Neuronal stem cell (in vitro differentiated cells): ENCODE data around the gene PALM.

Experiments used
- DNase-seq: peaks from one replicate; pipeline ENCODE4 v3.0.0-alpha.2; 2013; ENCODE audit warnings: low spot score
- H2AFZ ChIP-seq: one replicate; pipeline ENCODE4 v1.6.1; 2013; ENCODE audit warnings: mild to moderate bottlenecking, low read length, inconsistent platforms
- H2AK5ac ChIP-seq: 2 replicates; pipeline ENCODE4 v1.6.1; 2013; ENCODE audit warnings: low read depth, mild to moderate bottlenecking, inconsistent platforms, low read length, moderate library complexity, mixed read lengths
- H2BK120ac ChIP-seq: 2 replicates; pipeline ENCODE4 v1.6.1; 2013; ENCODE audit warnings: low read depth, mild to moderate bottlenecking, inconsistent platforms, low read length, moderate library complexity, mixed read lengths
- H2BK12ac ChIP-seq: one replicate; pipeline ENCODE4 v1.6.1; 2013; ENCODE audit warnings: low read length, inconsistent platforms
- H2BK15ac ChIP-seq: 2 replicates; pipeline ENCODE4 v1.6.1; 2013; ENCODE audit warnings: mild to moderate bottlenecking, low read length, inconsistent platforms, mixed read lengths
- H2BK5ac ChIP-seq: one replicate; pipeline ENCODE4 v1.6.1; 2013; ENCODE audit warnings: inconsistent platforms, mild to moderate bottlenecking, low read length, moderate library complexity
- H3K14ac ChIP-seq: one replicate; pipeline ENCODE4 v1.6.1; 2013; ENCODE audit warnings: low read length, inconsistent platforms
- H3K18ac ChIP-seq: 2 replicates; pipeline ENCODE4 v1.6.1; 2013; ENCODE audit warnings: low read length, inconsistent platforms
- H3K23ac ChIP-seq: 2 replicates; pipeline ENCODE4 v1.6.1; 2013; ENCODE audit warnings: low read depth, mild to moderate bottlenecking, mixed read lengths, low read length, inconsistent platforms; ENCODE audit not compliant: poor library complexity
- H3K27ac ChIP-seq: replicated peaks from 3 replicates; pipeline ENCODE4 v1.5.1; 2013; ENCODE audit warnings: low read length, inconsistent platforms
- H3K27me3 ChIP-seq, 3 experiments: 2 replicates each; pipeline ENCODE4 v1.6.1; 2013; ENCODE audit warnings: low read length in 3 of 3, mild to moderate bottlenecking in 2 of 3, inconsistent platforms in 1 of 3, low read depth in 1 of 3, mixed read lengths in 1 of 3, moderate library complexity in 1 of 3; ENCODE audit not compliant: control insufficient read depth in 3 of 3, insufficient read depth in 3 of 3
- H3K36me3 ChIP-seq, 2 donors: replicated peaks in 1 of 2; 2 replicates each; pipeline ENCODE4 v1.6.1; 2013; ENCODE audit warnings: low read length in 2 of 2; ENCODE audit not compliant: control insufficient read depth in 2 of 2, insufficient read depth in 2 of 2
- H3K4ac ChIP-seq: 2 replicates; pipeline ENCODE4 v1.6.1; 2013; ENCODE audit warnings: inconsistent platforms, mild to moderate bottlenecking, low read length, moderate library complexity
- H3K4me1 ChIP-seq, 2 donors: 1 replicate in 1 of 2; 2 replicates in 1 of 2; pipeline ENCODE4 v1.6.1; 2013; ENCODE audit warnings: low read length in 2 of 2, low read depth in 1 of 2; ENCODE audit not compliant: control insufficient read depth in 2 of 2, insufficient read depth in 1 of 2
- H3K4me2 ChIP-seq: one replicate; pipeline ENCODE4 v1.6.1; 2013; ENCODE audit warnings: mild to moderate bottlenecking, low read length, inconsistent platforms; ENCODE audit not compliant: insufficient read depth, poor library complexity, severe bottlenecking
- H3K4me3 ChIP-seq, 2 donors: 2 replicates each; pipeline ENCODE4 v1.5.1; 2013; ENCODE audit warnings: low read length in 2 of 2, mild to moderate bottlenecking in 2 of 2, inconsistent platforms in 1 of 2, moderate library complexity in 1 of 2
- H3K79me1 ChIP-seq: one replicate; pipeline ENCODE4 v1.6.1; 2013; ENCODE audit warnings: low read depth, mild to moderate bottlenecking, inconsistent platforms, low read length, moderate library complexity
- H3K9ac ChIP-seq: one replicate; pipeline ENCODE4 v1.6.1; 2013; ENCODE audit warnings: mild to moderate bottlenecking, low read depth, low read length, inconsistent platforms; ENCODE audit not compliant: poor library complexity
- H3K9me3 ChIP-seq, 2 donors: replicated peaks in 1 of 2; 2 replicates each; pipeline versions ENCODE3 to v1.6.1; 2013; ENCODE audit warnings: low read length in 2 of 2, mild to moderate bottlenecking in 2 of 2, inconsistent platforms in 1 of 2, low read depth in 1 of 2, mixed read lengths in 1 of 2, moderate library complexity in 1 of 2; ENCODE audit not compliant: control insufficient read depth in 2 of 2, insufficient read depth in 1 of 2
- H4K8ac ChIP-seq: one replicate; pipeline ENCODE4 v1.6.1; 2013; ENCODE audit warnings: low read depth, mild to moderate bottlenecking, inconsistent platforms, low read length, moderate library complexity
- H4K91ac ChIP-seq: one replicate; pipeline ENCODE4 v1.6.1; 2013; ENCODE audit warnings: low read length, low read depth, mild to moderate bottlenecking, inconsistent platforms; ENCODE audit not compliant: poor library complexity
- whole genome bisulfite sequencing, 2 donors: extraction: QIAGEN DNeasy Blood & Tissue Kit; methylation state at CpG; one replicate each; pipeline ENCODE4 v1.1.7; 2013; ENCODE audit warnings: missing lambda C conversion rate in 2 of 2, mixed read lengths in 1 of 2; ENCODE audit not compliant: insufficient read length in 2 of 2, insufficient replicate concordance in 1 of 2; ENCODE audit errors: extremely low coverage in 2 of 2; 5-methylcytosine and 5-hydroxymethylcytosine counted together

The PALM gene

DNA sequence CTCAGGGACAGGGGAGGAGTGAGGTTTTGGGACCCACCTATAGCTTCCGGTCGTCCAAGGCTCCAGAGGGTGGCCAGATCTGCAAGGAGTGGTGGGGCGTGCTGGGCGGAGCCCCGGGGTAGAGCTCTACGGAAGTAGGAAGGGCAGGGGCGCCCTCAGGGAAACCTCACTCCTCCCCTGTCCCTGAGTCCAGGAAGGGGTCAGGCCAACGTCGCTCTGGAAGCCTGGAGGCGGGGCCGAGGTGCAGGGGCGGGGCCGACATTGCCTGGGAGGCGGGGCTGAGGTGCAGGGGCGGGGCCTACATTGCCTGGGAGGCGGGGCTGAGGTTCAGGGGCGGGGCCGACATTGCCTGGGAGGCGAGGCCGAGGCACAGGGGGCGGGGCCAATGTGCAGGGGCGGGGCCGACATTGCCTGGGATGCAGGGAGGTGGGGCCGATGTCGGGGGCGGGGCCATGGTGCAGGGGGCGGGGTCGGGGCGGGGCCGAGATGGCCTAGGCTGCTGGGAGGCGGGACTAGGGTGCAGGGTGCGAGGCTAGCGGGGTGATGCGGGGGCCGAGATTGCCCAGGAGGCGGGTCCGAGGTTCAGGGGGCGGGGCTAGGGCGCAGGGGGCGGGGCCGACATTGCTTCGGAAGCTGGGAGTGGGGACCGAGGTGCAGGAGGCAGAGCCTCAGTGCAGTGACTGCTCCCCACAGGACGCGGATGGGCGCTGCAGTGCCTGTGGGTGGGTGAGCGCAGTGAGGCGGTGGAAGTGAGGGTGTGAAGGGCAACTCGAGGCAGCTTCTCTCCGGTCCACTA is 4.9 kb upstream of the PALM start:
- H3K4me3 ChIP-seq = peak overlapping the region in 1 of 2 donors; percentile 66
- H2BK12ac ChIP-seq = no peak overlapping the region
- H2AFZ ChIP-seq = peak overlapping the region; percentile 45
- H2BK15ac ChIP-seq = peak overlapping the region; percentile 33
- peak overlapping the region; percentile 12 for H3K23ac ChIP-seq
- no peak overlapping the region for H3K27ac ChIP-seq
- peak overlapping the region; percentile 46 for H3K9ac ChIP-seq
- peaks cover 0 to 2% of the 10 kb centered on the region in 2 donors for H3K4me1 ChIP-seq
- H3K9me3 ChIP-seq = peaks cover 2 to 3% of the 10 kb centered on the region in 2 donors
- no peak overlapping the region for H3K4me2 ChIP-seq
- no peak overlapping the region for H3K4ac ChIP-seq
- no peak overlapping the region for H3K14ac ChIP-seq
- DNase-seq = peak; percentile 69
- no peaks in the 10 kb centered on the region for H3K36me3 ChIP-seq
- no peak overlapping the region for H2BK5ac ChIP-seq
- no peak overlapping the region for H4K8ac ChIP-seq
- no CpG with 5 or more reads among the region's 50 CpGs for WGBS, 2 donors
- peak overlapping the region; percentile 71 for H3K18ac ChIP-seq
- no peak overlapping the region for H2AK5ac ChIP-seq
- H3K79me1 ChIP-seq = no peaks in the 10 kb centered on the region
- no peak overlapping the region for H4K91ac ChIP-seq
- peaks cover 0 to 6% (median 5%) of the 10 kb centered on the region in 3 experiments for H3K27me3 ChIP-seq
- H2BK120ac ChIP-seq = no peak overlapping the region

- H2AK5ac ChIP-seq = no peak overlapping the region
- no peak overlapping the region for H4K91ac ChIP-seq
- peak overlapping the region; percentile 15 for H3K18ac ChIP-seq
- H3K79me1 ChIP-seq = peaks cover 4% of the 10 kb centered on the region
- DNase-seq = no peak
- no peak overlapping the region for H2BK120ac ChIP-seq
- no peak overlapping the region for H2BK5ac ChIP-seq
- no peak overlapping the region for H3K4ac ChIP-seq
- H3K23ac ChIP-seq = peak overlapping the region; percentile 12
- peaks cover 0 to 2% of the 10 kb centered on the region in 2 donors for H3K4me1 ChIP-seq
- H3K9ac ChIP-seq = peak overlapping the region; percentile 46
- no peak overlapping the region for H2BK12ac ChIP-seq
- peaks cover 2 to 3% of the 10 kb centered on the region in 2 donors for H3K9me3 ChIP-seq
- no CpG with 5 or more reads among the region's 14 CpGs for WGBS, 2 donors
- H2BK15ac ChIP-seq = no peak overlapping the region
- peak overlapping the region; percentile 17 for H2AFZ ChIP-seq
- peak overlapping the region in 1 of 2 donors; percentile 66 for H3K4me3 ChIP-seq
- no peak overlapping the region for H3K27ac ChIP-seq
- H3K27me3 ChIP-seq = peaks cover 0 to 6% (median 5%) of the 10 kb centered on the region in 3 experiments
- no peak overlapping the region for H3K4me2 ChIP-seq
- H4K8ac ChIP-seq = no peak overlapping the region
- H3K14ac ChIP-seq = no peak overlapping the region
- no peaks in the 10 kb centered on the region for H3K36me3 ChIP-seq
Measured at GRCh38 chr19:704447-704741, 4.3 kb upstream of the PALM start.

DNA sequence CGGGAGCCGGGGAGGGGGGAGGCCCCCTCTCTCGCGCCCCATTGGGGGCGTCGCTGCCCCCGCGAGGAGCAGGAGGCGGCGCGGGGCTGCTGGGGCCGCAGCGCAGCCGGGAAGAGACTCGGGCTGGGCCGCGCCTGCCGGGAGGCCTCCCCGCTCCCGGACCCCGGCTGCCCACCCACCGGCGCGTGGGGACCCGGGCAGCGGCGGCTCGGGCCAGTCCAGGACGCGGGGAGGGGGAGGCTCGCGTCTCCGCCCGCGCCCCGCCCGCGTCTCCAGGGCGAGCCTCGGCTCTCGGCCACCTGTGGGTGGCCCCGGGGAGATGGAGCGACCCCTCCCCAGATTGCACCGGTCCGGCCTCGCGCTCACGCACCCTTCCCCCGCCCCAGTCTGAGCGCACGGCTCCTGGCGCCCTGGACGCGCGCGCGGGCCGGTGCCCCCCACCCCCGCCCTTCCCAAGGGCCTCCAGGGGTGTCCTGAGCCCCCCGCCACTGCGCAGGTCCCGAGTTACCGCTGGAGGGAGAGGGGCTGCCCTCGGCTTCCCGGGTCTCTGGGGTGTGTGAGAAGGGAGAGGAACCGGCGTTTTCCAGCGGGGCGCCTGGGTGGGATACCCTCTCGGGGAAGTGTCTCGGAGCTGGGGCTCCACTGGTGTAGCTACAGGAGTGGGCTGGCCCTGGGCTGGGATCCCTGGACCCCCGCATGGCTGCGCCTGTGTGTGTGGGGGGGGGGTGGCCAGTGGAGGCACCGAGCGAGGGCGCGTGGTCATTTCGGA is 645 bp downstream of the PALM start:
- Histone ChIP-seq H4K8ac (no peak overlapping the region), H3K9ac (peak overlapping the region; percentile 93), H3K27me3 (peaks cover 0 to 3% (median 2%) of the 10 kb centered on the region in 3 experiments), H3K4me1 (peaks cover 3 to 6% of the 10 kb centered on the region in 2 donors), H3K9me3 (peaks cover 2 to 3% of the 10 kb centered on the region in 2 donors), H4K91ac (no peak overlapping the region), H3K4me2 (peak overlapping the region; percentile 89), H2BK120ac (peak overlapping the region; percentile 47), H3K18ac (peak overlapping the region; percentile 96), H2AK5ac (peak overlapping the region; percentile 96), H3K36me3 (peaks cover 0 to 3% of the 10 kb centered on the region in 2 donors), H2BK12ac (no peak overlapping the region), H3K23ac (no peak overlapping the region), H3K79me1 (peaks cover 25% of the 10 kb centered on the region), H3K14ac (peak overlapping the region; percentile 94), H3K27ac (no peak overlapping the region), H2AFZ (peak overlapping the region; percentile 75), H3K4me3 (peak overlapping the region; percentile 63 to 92), H2BK15ac (peak overlapping the region; percentile 81), H2BK5ac (no peak overlapping the region), H3K4ac (peak overlapping the region; percentile 66)
- DNase-seq = no peak
- no CpG with 5 or more reads among the region's 78 CpGs for WGBS, 2 donors
